ENCODE measurements around the gene SERPINA9. TPM values are rescaled to one million over a fixed set of nuclear protein-coding genes. Genes with fewer than 3 reads are reported as not detected.
A peak's percentile ranks its signal among the peaks of the same experiment; 100 is the strongest.

Gene SERPINA9
- total RNA-seq, 1 experiment from 2014 or later = not detected

DNA sequence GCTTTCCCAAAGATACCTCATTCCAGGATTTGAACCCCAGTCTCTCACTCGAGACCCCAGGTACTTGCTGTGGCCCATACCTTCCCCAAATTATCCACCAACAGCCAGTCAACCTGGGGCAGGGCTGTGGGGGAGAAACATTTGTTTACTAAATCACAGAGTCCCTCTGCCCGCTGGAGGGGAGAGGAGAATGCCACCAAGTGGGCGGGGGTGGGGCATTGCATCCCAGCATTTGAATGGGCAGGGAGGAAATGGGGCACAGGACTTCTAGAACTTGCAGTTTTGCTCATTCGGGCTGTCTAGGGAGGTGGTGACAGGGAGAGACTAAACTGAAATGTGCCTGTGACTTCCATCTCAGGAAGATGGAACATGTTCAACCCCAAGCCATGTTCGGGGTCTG is 10.9 kb upstream of the SERPINA9 start:
- TF ChIP-seq, protein P1, sequence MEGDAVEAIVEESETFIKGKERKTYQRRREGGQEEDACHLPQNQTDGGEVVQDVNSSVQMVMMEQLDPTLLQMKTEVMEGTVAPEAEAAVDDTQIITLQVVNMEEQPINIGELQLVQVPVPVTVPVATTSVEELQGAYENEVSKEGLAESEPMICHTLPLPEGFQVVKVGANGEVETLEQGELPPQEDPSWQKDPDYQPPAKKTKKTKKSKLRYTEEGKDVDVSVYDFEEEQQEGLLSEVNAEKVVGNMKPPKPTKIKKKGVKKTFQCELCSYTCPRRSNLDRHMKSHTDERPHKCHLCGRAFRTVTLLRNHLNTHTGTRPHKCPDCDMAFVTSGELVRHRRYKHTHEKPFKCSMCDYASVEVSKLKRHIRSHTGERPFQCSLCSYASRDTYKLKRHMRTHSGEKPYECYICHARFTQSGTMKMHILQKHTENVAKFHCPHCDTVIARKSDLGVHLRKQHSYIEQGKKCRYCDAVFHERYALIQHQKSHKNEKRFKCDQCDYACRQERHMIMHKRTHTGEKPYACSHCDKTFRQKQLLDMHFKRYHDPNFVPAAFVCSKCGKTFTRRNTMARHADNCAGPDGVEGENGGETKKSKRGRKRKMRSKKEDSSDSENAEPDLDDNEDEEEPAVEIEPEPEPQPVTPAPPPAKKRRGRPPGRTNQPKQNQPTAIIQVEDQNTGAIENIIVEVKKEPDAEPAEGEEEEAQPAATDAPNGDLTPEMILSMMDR (IDR thresholded peaks at IDR 0.05; ENCODE audit: unreplicated experiment) = no peak
- H3K4me3 Mint-ChIP-seq (ENCODE audit: low read depth, unreplicated experiment) = peak overlapping the region; percentile 6
- peaks cover 8% of the 10 kb centered on the region for H3K36me3 Mint-ChIP-seq (ENCODE audit: insufficient read depth, unreplicated experiment)
- BruUV-seq (replicated peaks) = no TSS peak
- no peak overlapping the region for H3K27ac Mint-ChIP-seq (ENCODE audit: unreplicated experiment)
- no peaks in the 10 kb centered on the region for H3K27me3 Mint-ChIP-seq (ENCODE audit: unreplicated experiment)
- intact Hi-C loops (cut with micrococcal nuclease; ENCODE audit: unreplicated experiment) = loop anchor here (1.0 to 2.0 kb wide), 2 partner anchors 52 to 132 kb away; no protein-coding TSS in a partner anchor
- CTCF ChIA-PET = interaction anchor here (0.7 to 1.6 kb wide), 19 partner anchors 9 to 436 kb away, joined by 3 to 48 read pairs (median 4); partner anchors contain the start of genes SERPINA1 and SERPINA9
- H3K9me3 Mint-ChIP-seq (ENCODE audit: low read depth, unreplicated experiment) = no peaks in the 10 kb centered on the region
- DNase-seq = no peak
- no peaks in the 10 kb centered on the region for H3K4me1 Mint-ChIP-seq (ENCODE audit: low read depth, unreplicated experiment)

DNA sequence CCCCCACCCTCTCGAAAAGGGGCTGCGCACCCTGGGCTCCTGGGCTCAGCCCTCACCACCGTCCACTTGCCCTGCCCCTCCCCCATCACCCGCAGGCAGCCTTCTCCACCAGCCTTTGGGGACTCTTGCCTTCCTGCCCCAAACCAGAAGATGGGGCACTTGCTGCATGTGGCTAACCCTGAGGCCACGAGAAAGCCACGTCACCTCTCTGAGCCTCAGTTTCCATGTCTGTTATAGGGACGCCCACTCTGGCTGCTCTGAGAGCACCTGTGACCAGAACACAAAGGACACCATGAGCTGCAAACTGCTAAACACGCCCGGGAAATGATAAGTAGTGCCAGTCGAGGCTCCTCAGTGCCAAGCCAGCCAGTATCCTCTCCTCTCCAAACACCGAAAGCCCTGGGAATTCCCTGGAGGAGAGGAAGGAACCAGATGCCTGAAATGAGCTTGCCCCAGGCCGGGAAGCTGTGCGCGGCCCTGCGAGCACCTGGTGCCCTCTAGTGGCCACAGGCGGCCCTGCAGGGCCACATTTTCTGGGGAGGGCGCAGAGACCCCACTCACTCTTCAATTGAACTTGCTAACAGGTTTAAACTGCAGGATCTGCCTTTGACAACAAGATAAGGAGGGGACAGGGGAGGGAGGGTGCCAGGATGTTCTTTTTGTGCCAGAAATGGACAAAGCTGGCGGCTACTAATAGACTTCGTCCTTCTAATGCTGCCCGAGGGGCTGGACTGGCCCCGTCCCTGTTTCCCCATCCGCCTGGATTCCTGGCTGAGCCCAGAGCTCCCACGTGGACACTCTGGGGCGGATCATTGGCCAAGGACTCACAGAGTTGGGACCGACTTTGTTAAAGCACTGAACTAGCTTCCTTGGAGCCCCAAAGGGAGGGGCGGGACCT is 10.2 kb upstream of the SERPINA9 start:
- Mint-ChIP-seq H3K27me3 (ENCODE audit: unreplicated experiment) (no peaks in the 10 kb centered on the region), H3K9me3 (ENCODE audit: low read depth, unreplicated experiment) (no peaks in the 10 kb centered on the region), H3K4me1 (ENCODE audit: low read depth, unreplicated experiment) (no peaks in the 10 kb centered on the region), H3K27ac (ENCODE audit: unreplicated experiment) (no peak overlapping the region), H3K36me3 (ENCODE audit: insufficient read depth, unreplicated experiment) (peaks cover 8% of the 10 kb centered on the region), H3K4me3 (ENCODE audit: low read depth, unreplicated experiment) (peak overlapping the region; percentile 6)
- intact Hi-C loops (cut with micrococcal nuclease; ENCODE audit: unreplicated experiment) = loop anchor here (1.0 to 2.0 kb wide), 2 partner anchors 51 to 131 kb away; no protein-coding TSS in a partner anchor
- TF ChIP-seq, protein P1 (IDR thresholded peaks at IDR 0.05; ENCODE audit: unreplicated experiment) = peak; percentile 92
- CTCF ChIA-PET = interaction anchor here (0.5 to 1.6 kb wide), 23 partner anchors 10 to 435 kb away, joined by 3 to 48 read pairs (median 4); partner anchors contain the start of genes SERPINA1 and SERPINA9
- DNase-seq = peak; percentile 72
- BruUV-seq (replicated peaks) = no TSS peak

DNA sequence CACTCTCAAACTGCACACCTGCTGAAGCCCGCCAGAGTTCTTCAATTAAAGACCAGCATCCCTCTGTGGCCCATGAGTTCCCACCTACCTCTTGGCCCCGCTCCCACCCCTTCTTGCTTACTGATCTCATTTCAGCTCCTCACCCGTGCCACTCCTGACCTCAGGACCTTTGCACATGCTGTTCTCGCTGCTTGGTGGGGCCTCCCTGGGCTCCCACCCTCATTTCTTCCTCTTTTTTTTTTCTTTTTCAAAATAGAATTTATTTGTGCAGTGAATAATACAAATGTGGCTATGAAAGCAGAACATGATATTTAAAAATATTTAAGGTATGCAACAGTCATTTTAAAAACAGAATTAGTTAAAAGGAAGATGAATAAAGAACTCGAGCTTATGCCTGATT is 8.5 kb upstream of the SERPINA9 start:
- Mint-ChIP-seq H3K36me3 (ENCODE audit: insufficient read depth, unreplicated experiment) (peaks cover 8% of the 10 kb centered on the region), H3K27ac (ENCODE audit: unreplicated experiment) (no peak overlapping the region), H3K4me1 (ENCODE audit: low read depth, unreplicated experiment) (no peaks in the 10 kb centered on the region), H3K9me3 (ENCODE audit: low read depth, unreplicated experiment) (no peaks in the 10 kb centered on the region), H3K4me3 (ENCODE audit: low read depth, unreplicated experiment) (no peak overlapping the region), H3K27me3 (ENCODE audit: unreplicated experiment) (no peaks in the 10 kb centered on the region)
- TF ChIP-seq, protein P1 (IDR thresholded peaks at IDR 0.05; ENCODE audit: unreplicated experiment) = no peak
- intact Hi-C loops (cut with micrococcal nuclease; ENCODE audit: unreplicated experiment) = no loop called here
- DNase-seq = no peak
- CTCF ChIA-PET = no interaction called here
- BruUV-seq (replicated peaks) = no TSS peak

DNA sequence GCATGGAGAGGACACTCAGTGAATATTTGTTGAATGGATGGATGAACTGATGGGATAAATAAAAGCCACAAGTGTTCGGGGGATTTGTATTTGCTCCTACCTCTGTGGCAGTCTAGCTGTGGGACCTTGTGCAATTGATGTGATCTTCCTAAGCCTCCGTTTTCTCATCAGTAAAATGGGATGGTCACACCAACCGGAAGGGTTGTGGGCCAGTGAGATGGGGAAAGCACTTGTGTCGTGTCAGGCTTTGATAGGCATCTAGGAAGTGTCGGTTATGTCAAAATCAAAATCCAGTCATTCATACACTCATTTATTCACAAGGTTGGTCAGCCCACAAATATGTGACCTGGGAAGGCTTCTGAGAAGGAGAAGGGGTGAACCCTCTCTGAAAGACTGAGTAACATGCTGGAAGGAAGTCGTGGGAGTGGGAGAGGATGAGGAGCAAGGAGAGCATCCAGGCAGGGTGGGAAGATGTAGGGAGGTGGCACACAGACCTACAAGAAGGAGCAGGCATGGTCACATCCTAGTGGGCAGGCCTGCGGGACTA is 7.8 kb upstream of the SERPINA9 start:
- CTCF ChIA-PET = no interaction called here
- TF ChIP-seq, protein P1 (IDR thresholded peaks at IDR 0.05; ENCODE audit: unreplicated experiment) = no peak
- intact Hi-C loops (cut with micrococcal nuclease; ENCODE audit: unreplicated experiment) = no loop called here
- Mint-ChIP-seq H3K4me3 (ENCODE audit: low read depth, unreplicated experiment) (no peak overlapping the region), H3K36me3 (ENCODE audit: insufficient read depth, unreplicated experiment) (peaks cover 8% of the 10 kb centered on the region), H3K27me3 (ENCODE audit: unreplicated experiment) (no peaks in the 10 kb centered on the region), H3K9me3 (ENCODE audit: low read depth, unreplicated experiment) (peaks cover under 1% of the 10 kb centered on the region), H3K4me1 (ENCODE audit: low read depth, unreplicated experiment) (no peaks in the 10 kb centered on the region), H3K27ac (ENCODE audit: unreplicated experiment) (no peak overlapping the region)
- DNase-seq = no peak
- no TSS peak for BruUV-seq (replicated peaks)
